ENCODE measurements around the gene CCDC177. TPM values are rescaled to one million over a fixed set of nuclear protein-coding genes. Genes with fewer than 3 reads are reported as not detected.

The CCDC177 gene
- total RNA-seq, 2 experiments from 2014 or later, result not detected

GRCh38 chr14:69560826-69561225, 13.8 kb downstream of the CCDC177 start:
- H3K36me3 ChIP-seq (ENCODE audit: insufficient read depth, low read length), result no peaks in the 10 kb centered on the region
- H3K4me2 ChIP-seq (ENCODE audit: low read length), result no peak overlapping the region
- no peaks in the 10 kb centered on the region for H3K4me1 ChIP-seq (ENCODE audit: insufficient read depth, low read length, poor library complexity, severe bottlenecking)
- CTCF ChIA-PET (ENCODE audit: unreplicated experiment), result no interaction called here
- no peak overlapping the region for H2AFZ ChIP-seq (ENCODE audit: low read length)
- H3K4me3 ChIP-seq (ENCODE audit: low read depth, low read length, poor library complexity, severe bottlenecking), result no peak overlapping the region
- TF ChIP-seq EZH2phosphoT487 (IDR thresholded peaks at IDR 0.05; ENCODE audit: borderline replicate concordance, low read depth, low read length), result no peak
- intact Hi-C loops (cut with micrococcal nuclease; ENCODE audit: unreplicated experiment), result no loop called here
- H3K27ac ChIP-seq (ENCODE audit: low read depth, low read length, poor library complexity, severe bottlenecking), result no peak overlapping the region
- no peaks in the 10 kb centered on the region for H4K20me1 ChIP-seq (ENCODE audit: insufficient read depth, low read length)
- no peaks in the 10 kb centered on the region for H3K9me2 ChIP-seq (ENCODE audit: insufficient read depth, low read length)
- POLR2A ChIA-PET, result interaction anchor here (0.6 to 1.4 kb wide), 3 partner anchors 10 to 42 kb away, joined by 4 read pairs; no protein-coding TSS in a partner anchor
- BruUV-seq (replicated peaks), result no TSS peak
- DNase-seq (ENCODE audit: low spot score), result no peak
- no peaks in the 10 kb centered on the region for H3K79me2 ChIP-seq (ENCODE audit: insufficient read depth, low read depth, low read length)
- H3K9me3 ChIP-seq (ENCODE audit: low read length), result no peaks in the 10 kb centered on the region

- Histone ChIP-seq H3K9me3 (ENCODE audit: low read length) (no peaks in the 10 kb centered on the region), H3K79me2 (ENCODE audit: insufficient read depth, low read depth, low read length) (no peaks in the 10 kb centered on the region), H3K36me3 (ENCODE audit: insufficient read depth, low read length) (no peaks in the 10 kb centered on the region), H3K4me2 (ENCODE audit: low read length) (no peak overlapping the region), H3K4me3 (ENCODE audit: low read depth, low read length, poor library complexity, severe bottlenecking) (no peak overlapping the region), H3K27ac (ENCODE audit: low read depth, low read length, poor library complexity, severe bottlenecking) (no peak overlapping the region), H3K9me2 (ENCODE audit: insufficient read depth, low read length) (no peaks in the 10 kb centered on the region), H4K20me1 (ENCODE audit: insufficient read depth, low read length) (no peaks in the 10 kb centered on the region), H3K4me1 (ENCODE audit: insufficient read depth, low read length, poor library complexity, severe bottlenecking) (no peaks in the 10 kb centered on the region), H2AFZ (ENCODE audit: low read length) (no peak overlapping the region)
- CTCF ChIA-PET (ENCODE audit: unreplicated experiment), result no interaction called here
- intact Hi-C loops (cut with micrococcal nuclease; ENCODE audit: unreplicated experiment), result no loop called here
- POLR2A ChIA-PET, result no interaction called here
- no peak for DNase-seq (ENCODE audit: low spot score)
- BruUV-seq (replicated peaks), result no TSS peak
- no peak for TF ChIP-seq CTCF (conservative IDR thresholded peaks at IDR 0.05; ENCODE audit: low read length)
- no peak for TF ChIP-seq EZH2phosphoT487 (IDR thresholded peaks at IDR 0.05; ENCODE audit: borderline replicate concordance, low read depth, low read length)
Measured at GRCh38 chr14:69559581-69560011, 15.1 kb downstream of the CCDC177 start.

GRCh38 chr14:69558774-69559173, 15.9 kb downstream of the CCDC177 start:
- TF ChIP-seq EZH2phosphoT487 (IDR thresholded peaks at IDR 0.05; ENCODE audit: borderline replicate concordance, low read depth, low read length) (no peak), CTCF (conservative IDR thresholded peaks at IDR 0.05; ENCODE audit: low read length) (no peak)
- Histone ChIP-seq H2AFZ (ENCODE audit: low read length) (no peak overlapping the region), H3K79me2 (ENCODE audit: insufficient read depth, low read depth, low read length) (no peaks in the 10 kb centered on the region), H3K4me1 (ENCODE audit: insufficient read depth, low read length, poor library complexity, severe bottlenecking) (no peaks in the 10 kb centered on the region), H3K4me3 (ENCODE audit: low read depth, low read length, poor library complexity, severe bottlenecking) (no peak overlapping the region), H3K9me3 (ENCODE audit: low read length) (no peaks in the 10 kb centered on the region), H3K9me2 (ENCODE audit: insufficient read depth, low read length) (no peaks in the 10 kb centered on the region), H3K36me3 (ENCODE audit: insufficient read depth, low read length) (no peaks in the 10 kb centered on the region), H4K20me1 (ENCODE audit: insufficient read depth, low read length) (no peaks in the 10 kb centered on the region), H3K27ac (ENCODE audit: low read depth, low read length, poor library complexity, severe bottlenecking) (no peak overlapping the region), H3K4me2 (ENCODE audit: low read length) (no peak overlapping the region)
- BruUV-seq (replicated peaks), result no TSS peak
- CTCF ChIA-PET (ENCODE audit: unreplicated experiment), result no interaction called here
- POLR2A ChIA-PET, result interaction anchor here (0.7 kb wide), 1 partner anchor 447 kb away, joined by 4 read pairs; no protein-coding TSS in a partner anchor
- DNase-seq (ENCODE audit: low spot score), result no peak
- intact Hi-C loops (cut with micrococcal nuclease; ENCODE audit: unreplicated experiment), result no loop called here
